ENCODE results near the gene PROCA1. TPM values are rescaled to one million over a fixed set of nuclear protein-coding genes. Genes with fewer than 3 reads are reported as not detected.

The PROCA1 gene
- 18.1 TPM for total RNA-seq (ENCODE audit: insufficient read depth, low replicate concordance)

DNA sequence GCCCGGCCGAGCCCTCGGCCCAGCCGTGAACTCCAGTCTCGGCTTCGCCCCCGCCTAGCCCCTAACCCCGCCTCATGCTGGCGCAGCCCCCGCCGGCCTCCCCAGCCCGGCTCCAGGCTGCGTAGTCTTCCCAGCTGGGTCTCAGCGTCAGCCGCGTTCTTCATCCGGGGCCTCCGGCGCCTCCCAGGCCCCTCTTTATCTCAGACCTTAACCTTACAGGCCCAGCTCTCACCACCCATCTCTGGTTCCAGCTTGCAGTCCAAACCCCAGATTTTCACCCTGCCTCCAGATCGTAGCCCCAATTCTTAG is at the start of gene PROCA1:
Gene PROCA1 (minus strand): TSS at position 166 of the 309 bp plus-strand sequence. CDS start 228 bp downstream, outside the sequence.
- DNase-seq (ENCODE audit: low spot score), result no peak

- no peak for DNase-seq (ENCODE audit: low spot score)
Measured at GRCh38 chr17:28760601-28761562, 49.2 kb upstream of the PROCA1 start.

GRCh38 chr17:28759256-28759865 is 47.7 kb upstream of the PROCA1 start:
- no peak for DNase-seq (ENCODE audit: low spot score)

GRCh38 chr17:28758411-28759121 is 46.9 kb upstream of the PROCA1 start:
- no peak for DNase-seq (ENCODE audit: low spot score)

GRCh38 chr17:28756049-28756804 is 44.5 kb upstream of the PROCA1 start:
- DNase-seq (ENCODE audit: low spot score), result no peak

DNA sequence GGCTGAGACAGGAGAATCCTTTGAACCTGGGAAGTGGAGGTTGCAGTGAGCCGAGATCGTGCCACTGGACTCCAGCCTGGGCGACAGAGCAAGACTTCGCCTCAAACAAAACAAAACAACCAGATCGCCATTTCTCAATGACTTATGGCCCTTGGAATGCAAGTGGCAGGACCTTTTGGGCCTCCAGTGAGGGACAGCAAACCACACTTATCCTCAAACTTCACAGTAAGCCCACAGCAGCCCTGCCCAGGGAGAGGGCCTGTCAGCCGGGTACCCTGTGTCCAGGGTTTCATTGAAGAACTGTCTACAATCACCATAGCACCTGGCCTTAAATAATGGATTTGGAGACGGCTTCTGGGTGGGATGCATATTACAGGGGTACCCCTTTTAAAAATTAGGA is 43.8 kb upstream of the PROCA1 start:
- no peak for DNase-seq (ENCODE audit: low spot score)

GRCh38 chr17:28751600-28752366 is 40.1 kb upstream of the PROCA1 start:
- DNase-seq (ENCODE audit: low spot score), result no peak

GRCh38 chr17:28750178-28751047 is 38.7 kb upstream of the PROCA1 start:
- DNase-seq (ENCODE audit: low spot score), result peak; percentile 93

DNA sequence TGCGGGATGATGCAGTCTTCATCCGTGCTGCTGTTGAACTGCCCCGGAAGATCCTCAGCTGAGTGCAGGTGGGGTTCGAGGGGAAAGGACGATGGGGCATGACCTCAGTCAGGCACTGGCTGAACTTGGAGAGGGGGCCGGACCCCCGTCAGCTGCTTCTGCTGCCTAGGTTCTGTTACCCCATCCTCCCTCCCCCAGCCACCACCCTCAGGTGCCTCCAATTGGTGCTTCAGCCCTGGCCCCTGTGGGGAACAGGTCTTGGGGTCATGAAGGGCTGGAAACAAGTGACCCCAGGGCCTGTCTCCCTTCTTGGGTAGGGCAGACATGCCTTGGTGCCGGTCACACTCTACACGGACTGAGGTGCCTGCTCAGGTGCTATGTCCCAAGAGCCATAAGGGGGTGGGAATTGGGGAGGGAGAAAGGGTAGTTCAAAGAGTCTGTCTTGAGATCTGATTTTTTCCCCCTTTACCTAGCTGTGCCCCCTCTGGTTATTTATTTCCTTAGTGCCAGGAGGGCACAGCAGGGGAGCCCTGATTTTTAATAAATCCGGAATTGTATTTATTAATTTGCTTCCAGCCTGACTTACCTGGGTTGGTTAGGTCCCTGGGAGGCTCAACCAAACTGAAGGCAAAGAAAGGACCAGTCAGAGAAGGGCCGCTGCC is 38.0 kb upstream of the PROCA1 start:
- no peak for DNase-seq (ENCODE audit: low spot score)

- DNase-seq (ENCODE audit: low spot score), result no peak
Measured at GRCh38 chr17:28748852-28749515, 37.3 kb upstream of the PROCA1 start.

GRCh38 chr17:28747801-28748750 is 36.4 kb upstream of the PROCA1 start:
- DNase-seq (ENCODE audit: low spot score), result no peak

GRCh38 chr17:28747051-28747691 is 35.5 kb upstream of the PROCA1 start:
- no peak for DNase-seq (ENCODE audit: low spot score)

GRCh38 chr17:28746611-28747050 is 34.9 kb upstream of the PROCA1 start:
- DNase-seq (ENCODE audit: low spot score), result no peak

- no peak for DNase-seq (ENCODE audit: low spot score)
Measured at GRCh38 chr17:28745786-28746411, 34.2 kb upstream of the PROCA1 start.

- peak; percentile 58 for DNase-seq (ENCODE audit: low spot score)
Measured at GRCh38 chr17:28744972-28745785, 33.5 kb upstream of the PROCA1 start.

Measured in umbilical cord (tissue), 2 donors.